K562 (cell line): ENCODE measurements around the gene U2AF1L4. TPM values are rescaled to one million over a fixed set of nuclear protein-coding genes. Genes with fewer than 3 reads are reported as not detected.

Experiments used
- BACH1 ChIP-seq: fragments of 200-800 bp; sonication (Bioruptor generic); IDR thresholded peaks from 2 replicates; pipeline ENCODE4 v1.6.1; 2016; ENCODE audit warnings: missing genetic modification characterization, missing compliant biosample characterization
- BCOR ChIP-seq: fragments of 450-650 bp; IDR thresholded peaks from 2 replicates; pipeline ENCODE4 v1.6.1; 2016
- BRD9 ChIP-seq: fragments of 450-650 bp; IDR thresholded peaks from 2 replicates; pipeline ENCODE4 v1.6.1; 2018; ENCODE audit warnings: low read depth; ENCODE audit not compliant: partially characterized antibody
- CAMTA2 ChIP-seq: fragments of 250-450 bp; sonication (Bioruptor Pico); conservative IDR thresholded peaks from 2 replicates; pipeline ENCODE4 v1.5.1; 2022
- CREM ChIP-seq: IDR thresholded peaks from 2 replicates; pipeline ENCODE4 v1.6.1; 2014; ENCODE audit warnings: antibody characterized with exemption, low read depth
- ETS1 ChIP-seq: conservative IDR thresholded peaks from 2 replicates; pipeline ENCODE4 v1.6.1; 2011; ENCODE audit warnings: low read depth, mild to moderate bottlenecking, low read length; ENCODE audit not compliant: control insufficient read depth
- FIP1L1 ChIP-seq: fragments of 200-400 bp; formaldehyde crosslinking; IDR thresholded peaks from 2 replicates; pipeline ENCODE4 v1.6.1; 2018; ENCODE audit warnings: mild to moderate bottlenecking, low read depth, low read length; ENCODE audit not compliant: poor library complexity, severe bottlenecking
- FOSL1 ChIP-seq: fragments of 200-800 bp; sonication (Bioruptor generic); conservative IDR thresholded peaks from 2 replicates; pipeline ENCODE4 v1.6.1; 2016; ENCODE audit warnings: missing genetic modification characterization, missing compliant biosample characterization
- HDAC3 ChIP-seq: fragments of 450-650 bp; IDR thresholded peaks from 2 replicates; pipeline ENCODE4 v1.6.1; 2018; ENCODE audit warnings: borderline replicate concordance, mild to moderate bottlenecking, moderate library complexity; ENCODE audit not compliant: partially characterized antibody
- KLF10 ChIP-seq: fragments of 250-450 bp; sonication (Bioruptor Pico); IDR thresholded peaks from 2 replicates; pipeline ENCODE4 v1.6.1; 2021; ENCODE audit warnings: matching md5 sums
- NCOA1 ChIP-seq: fragments of 450-650 bp; IDR thresholded peaks from 2 replicates; pipeline ENCODE4 v1.6.1; 2016; ENCODE audit warnings: low read depth
- OTX1 ChIP-seq: fragments of 450-650 bp; formaldehyde crosslinking; IDR thresholded peaks from 2 replicates; pipeline ENCODE4 v1.4.0; 2022; ENCODE audit warnings: mild to moderate bottlenecking
- PURB ChIP-seq: sonication (generic); formaldehyde crosslinking; IDR thresholded peaks from 2 replicates; pipeline ENCODE4 v1.9.0; 2021; ENCODE audit warnings: low read depth, mild to moderate bottlenecking, missing genetic modification reagents
- TAF9B ChIP-seq: fragments of 450-650 bp; IDR thresholded peaks from 2 replicates; pipeline ENCODE4 v1.6.1; 2018; ENCODE audit warnings: mild to moderate bottlenecking; ENCODE audit not compliant: partially characterized antibody
- ZBTB33 ChIP-seq: sonication (generic); formaldehyde crosslinking; IDR thresholded peaks from 2 replicates; pipeline ENCODE4 v1.8.1; 2023; ENCODE audit warnings: mild to moderate bottlenecking, missing genetic modification reagents
- ZKSCAN8 ChIP-seq: fragments of 200-800 bp; sonication (Bioruptor generic); IDR thresholded peaks from 2 replicates; pipeline ENCODE4 v1.6.1; 2016; ENCODE audit warnings: missing genetic modification characterization, missing compliant biosample characterization
- ZNF766 ChIP-seq: fragments of 200-800 bp; sonication (Bioruptor generic); conservative IDR thresholded peaks from 2 replicates; pipeline ENCODE4 v1.6.1; 2016; ENCODE audit warnings: missing genetic modification characterization, missing compliant biosample characterization
- ZNF778 ChIP-seq: fragments of 450-650 bp; formaldehyde crosslinking; IDR thresholded peaks from 2 replicates; pipeline ENCODE4 v1.4.0; 2020; ENCODE audit warnings: mild to moderate bottlenecking, moderate library complexity
- ZZZ3 ChIP-seq: fragments of 450-650 bp; IDR thresholded peaks from 2 replicates; pipeline ENCODE4 v1.6.1; 2016; ENCODE audit warnings: antibody characterized with exemption, mild to moderate bottlenecking, moderate library complexity
- polyA plus RNA-seq, 8 experiments: library from polyadenylated mRNA; depleted of rRNA in 4 of 8; stranded (reverse) in 5 of 8; unstranded in 3 of 8; fragments of >200 nt; fragmentation: Nextera tagmentation in 2 of 8; fragmentation: Illumina TruSeq in 1 of 8; extraction: Ambion mirVana in 2 of 8; extraction: Trizol in 1 of 8; gene quantifications; 2 replicates each; pipeline versions ENCODE4 v1.2.1 to v1.2.3, GENCODE V29; 2011 to 2014; ENCODE audit warnings: inconsistent platforms in 1 of 8, missing spikeins in 1 of 8
- total RNA-seq, 7 experiments: library from RNA; depleted of rRNA in 6 of 7; stranded (reverse); fragments of >200 nt in 6 of 7; fragmentation: Illumina TruSeq in 2 of 7; extraction: Trizol in 2 of 7; gene quantifications; 2 replicates each; pipeline versions ENCODE4 v1.2.1 to v1.2.3, GENCODE V29; 2011 to 2021; ENCODE audit warnings: low replicate concordance in 1 of 7
- TF ChIP-seq, protein P1 (sequence below): fragments of 450-650 bp; formaldehyde crosslinking; IDR thresholded peaks from 2 replicates; pipeline ENCODE4 v1.4.0; 2020; ENCODE audit warnings: mild to moderate bottlenecking, moderate library complexity
- TF ChIP-seq, protein P2 (sequence below): IDR thresholded peaks from 3 replicates; pipeline ENCODE4 v1.6.1; 2011; ENCODE audit warnings: borderline replicate concordance, mild to moderate bottlenecking, moderate library complexity; ENCODE audit not compliant: insufficient read length; ENCODE audit errors: extremely low read depth
- TF ChIP-seq, protein P3 (sequence below): fragments of 250-450 bp; sonication (Bioruptor Pico); IDR thresholded peaks from 2 replicates; pipeline ENCODE4 v1.5.0; 2021

U2AF1L4 gene
- total and polyA plus RNA-seq, 9 of the 15 experiments (the other 6 are each of a cell fraction or from before 2014, with no cell fraction given), result 8.4 to 19.5 (median 12.6) TPM

DNA sequence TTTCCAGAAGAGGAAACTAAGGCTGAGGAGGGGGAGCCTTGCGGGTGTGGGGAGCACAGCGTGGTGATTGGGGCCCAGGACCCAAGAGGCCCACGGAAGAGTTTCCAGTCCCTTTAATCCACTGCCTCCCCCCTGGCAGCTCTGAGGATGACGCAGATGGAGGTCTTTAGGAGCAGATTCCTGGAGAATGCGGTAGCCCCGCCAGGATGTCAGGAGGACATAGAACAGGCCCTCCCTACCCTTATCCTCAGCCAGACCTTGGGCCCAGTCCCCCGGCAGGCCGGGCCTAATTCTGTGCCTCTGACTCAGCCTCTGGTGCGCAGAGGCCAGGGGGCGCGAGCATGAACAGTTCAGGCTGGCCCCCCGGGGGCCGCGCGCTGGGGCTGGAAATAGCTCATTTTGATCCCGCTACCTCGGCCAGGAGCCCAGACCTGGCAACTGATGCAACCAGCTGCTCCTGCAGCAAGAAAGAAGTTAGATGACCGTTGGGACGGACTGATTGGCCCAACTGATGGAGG, 12.1 kb upstream of the U2AF1L4 start (continued):
- TF ChIP-seq, protein P1, sequence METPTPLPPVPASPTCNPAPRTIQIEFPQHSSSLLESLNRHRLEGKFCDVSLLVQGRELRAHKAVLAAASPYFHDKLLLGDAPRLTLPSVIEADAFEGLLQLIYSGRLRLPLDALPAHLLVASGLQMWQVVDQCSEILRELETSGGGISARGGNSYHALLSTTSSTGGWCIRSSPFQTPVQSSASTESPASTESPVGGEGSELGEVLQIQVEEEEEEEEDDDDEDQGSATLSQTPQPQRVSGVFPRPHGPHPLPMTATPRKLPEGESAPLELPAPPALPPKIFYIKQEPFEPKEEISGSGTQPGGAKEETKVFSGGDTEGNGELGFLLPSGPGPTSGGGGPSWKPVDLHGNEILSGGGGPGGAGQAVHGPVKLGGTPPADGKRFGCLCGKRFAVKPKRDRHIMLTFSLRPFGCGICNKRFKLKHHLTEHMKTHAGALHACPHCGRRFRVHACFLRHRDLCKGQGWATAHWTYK (CRISPR knock-in tag), result no peak
- TF ChIP-seq, protein P2, sequence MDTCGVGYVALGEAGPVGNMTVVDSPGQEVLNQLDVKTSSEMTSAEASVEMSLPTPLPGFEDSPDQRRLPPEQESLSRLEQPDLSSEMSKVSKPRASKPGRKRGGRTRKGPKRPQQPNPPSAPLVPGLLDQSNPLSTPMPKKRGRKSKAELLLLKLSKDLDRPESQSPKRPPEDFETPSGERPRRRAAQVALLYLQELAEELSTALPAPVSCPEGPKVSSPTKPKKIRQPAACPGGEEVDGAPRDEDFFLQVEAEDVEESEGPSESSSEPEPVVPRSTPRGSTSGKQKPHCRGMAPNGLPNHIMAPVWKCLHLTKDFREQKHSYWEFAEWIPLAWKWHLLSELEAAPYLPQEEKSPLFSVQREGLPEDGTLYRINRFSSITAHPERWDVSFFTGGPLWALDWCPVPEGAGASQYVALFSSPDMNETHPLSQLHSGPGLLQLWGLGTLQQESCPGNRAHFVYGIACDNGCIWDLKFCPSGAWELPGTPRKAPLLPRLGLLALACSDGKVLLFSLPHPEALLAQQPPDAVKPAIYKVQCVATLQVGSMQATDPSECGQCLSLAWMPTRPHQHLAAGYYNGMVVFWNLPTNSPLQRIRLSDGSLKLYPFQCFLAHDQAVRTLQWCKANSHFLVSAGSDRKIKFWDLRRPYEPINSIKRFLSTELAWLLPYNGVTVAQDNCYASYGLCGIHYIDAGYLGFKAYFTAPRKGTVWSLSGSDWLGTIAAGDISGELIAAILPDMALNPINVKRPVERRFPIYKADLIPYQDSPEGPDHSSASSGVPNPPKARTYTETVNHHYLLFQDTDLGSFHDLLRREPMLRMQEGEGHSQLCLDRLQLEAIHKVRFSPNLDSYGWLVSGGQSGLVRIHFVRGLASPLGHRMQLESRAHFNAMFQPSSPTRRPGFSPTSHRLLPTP, result no peak
- no peak for TF ChIP-seq PURB (CRISPR knock-in tag)
- no peak for TF ChIP-seq BRD9
- TF ChIP-seq CAMTA2 (CRISPR knock-in tag), result no peak
- TF ChIP-seq ZNF778 (CRISPR knock-in tag), result no peak
- no peak; the same call in 1 of the 2 replicates for TF ChIP-seq FOSL1 (tag)
- TF ChIP-seq ETS1, result no peak
- TF ChIP-seq OTX1 (CRISPR knock-in tag), result no peak
- no peak for TF ChIP-seq BACH1 (tag)
- TF ChIP-seq TAF9B, result peak; percentile 33
- no peak for TF ChIP-seq ZNF766 (CRISPR knock-in tag)
- no peak for TF ChIP-seq CREM
- TF ChIP-seq NCOA1, result no peak
- TF ChIP-seq, protein P3, sequence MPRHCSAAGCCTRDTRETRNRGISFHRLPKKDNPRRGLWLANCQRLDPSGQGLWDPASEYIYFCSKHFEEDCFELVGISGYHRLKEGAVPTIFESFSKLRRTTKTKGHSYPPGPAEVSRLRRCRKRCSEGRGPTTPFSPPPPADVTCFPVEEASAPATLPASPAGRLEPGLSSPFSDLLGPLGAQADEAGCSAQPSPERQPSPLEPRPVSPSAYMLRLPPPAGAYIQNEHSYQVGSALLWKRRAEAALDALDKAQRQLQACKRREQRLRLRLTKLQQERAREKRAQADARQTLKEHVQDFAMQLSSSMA (CRISPR knock-in tag), result no peak
- no peak for TF ChIP-seq HDAC3
- TF ChIP-seq ZZZ3, result peak; percentile 74
- no peak for TF ChIP-seq KLF10 (CRISPR knock-in tag)
- TF ChIP-seq FIP1L1, result no peak
- no peak for TF ChIP-seq BCOR
- peak; percentile 59; the same call in 1 of the 2 replicates for TF ChIP-seq ZKSCAN8 (CRISPR knock-in tag)
- TF ChIP-seq ZBTB33 (CRISPR knock-in tag), result no peak
